Upper lobe of right lung (tissue), 1 donor: ENCODE data around the gene HIVEP3. TPM values are rescaled to one million over a fixed set of nuclear protein-coding genes. Genes with fewer than 3 reads are reported as not detected.
A peak's percentile ranks its signal among the peaks of the same experiment; 100 is the strongest.

Experiments
- ATAC-seq: fragments of 200-7000 bp; cut with Tn5 transposase; one replicate; pipeline ENCODE4 v1.9.1; 2020; ENCODE audit warnings: mild to moderate bottlenecking, moderate library complexity
- DNase-seq: peaks from one replicate; pipeline ENCODE4 v3.0.0-alpha.2; 2020
- H3K27ac ChIP-seq: fragments of 200-600 bp; one replicate; pipeline ENCODE4 v1.8.0; 2022
- H3K27me3 ChIP-seq: fragments of 200-600 bp; one replicate; pipeline ENCODE4 v1.8.0; 2022; ENCODE audit warnings: mild to moderate bottlenecking
- H3K36me3 ChIP-seq: fragments of 200-600 bp; one replicate; pipeline ENCODE4 v1.8.0; 2022
- H3K4me1 ChIP-seq: fragments of 200-600 bp; one replicate; pipeline ENCODE4 v1.8.0; 2022
- H3K4me3 ChIP-seq: fragments of 200-600 bp; one replicate; pipeline ENCODE4 v1.8.0; 2022; ENCODE audit warnings: mild to moderate bottlenecking
- H3K9me3 ChIP-seq: fragments of 200-600 bp; one replicate; pipeline ENCODE4 v1.8.0; 2022
- intact Hi-C: fragments of 100-400 bp; cut with DNase I; formaldehyde crosslinking; loops from one replicate; pipeline ENCODE4 v1.11.0; 2022
- total RNA-seq: library from RNA; stranded (reverse); fragmentation: NEBNext Ultra II Directional; extraction: Animal tissue kit (Norgen Biotek cat#: 25700); gene quantifications from one replicate; pipeline ENCODE4 v1.2.1, GENCODE V29; 2021
- TF ChIP-seq, protein P1 (sequence below): fragments of 200-600 bp; IDR thresholded peaks from one replicate; pipeline ENCODE4 v1.8.0; 2022; ENCODE audit warnings: antibody characterized with exemption
- donor health status: DM: no; HTN: yes; CAD: no; lungs with severe emphysema.

The HIVEP3 gene
- total RNA-seq, 1 donor from 2014 or later = 16.6 TPM

DNA sequence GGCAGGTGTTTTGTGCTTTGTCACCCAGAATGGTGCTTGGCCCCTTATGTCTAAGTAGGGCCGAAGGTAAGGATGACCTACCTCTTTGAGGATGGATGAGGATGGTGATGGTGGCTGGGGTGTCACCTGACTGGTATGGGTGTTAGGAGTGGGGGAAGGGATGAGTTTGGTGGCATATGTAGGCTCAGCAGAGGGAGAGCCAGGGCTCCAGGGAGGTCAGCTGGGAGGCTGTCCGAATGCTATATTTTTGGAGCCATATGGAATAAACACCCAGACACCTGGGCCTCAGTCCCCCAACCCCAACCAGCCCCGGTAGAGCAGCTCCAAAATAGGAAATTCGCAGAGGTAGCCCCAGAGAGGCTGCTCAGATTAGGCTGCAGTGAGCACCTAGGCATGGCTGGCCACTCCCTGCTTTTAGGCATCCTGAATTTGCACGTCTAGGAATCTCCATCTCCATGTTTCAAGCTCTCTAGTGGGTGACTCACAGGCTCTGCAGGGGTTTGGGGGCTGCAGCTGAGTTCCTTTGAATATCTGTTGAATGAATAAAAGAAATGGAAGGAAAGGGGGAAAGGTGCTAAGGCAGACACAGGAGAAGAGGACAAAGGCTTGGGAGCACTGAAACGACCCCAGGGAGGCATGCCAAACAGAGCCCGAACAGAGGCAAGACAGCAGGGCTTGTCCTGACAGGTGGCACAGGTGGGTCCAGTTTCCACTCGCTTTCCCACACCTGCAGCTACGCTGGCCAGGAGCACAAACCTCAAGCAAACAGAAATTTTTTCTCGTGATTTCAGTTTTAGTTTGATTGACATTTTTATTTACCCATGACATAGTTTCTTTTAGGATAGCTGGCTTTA lies 299.0 kb downstream of the HIVEP3 start:
- no peak overlapping the region for H3K4me3 ChIP-seq
- TF ChIP-seq, protein P1, sequence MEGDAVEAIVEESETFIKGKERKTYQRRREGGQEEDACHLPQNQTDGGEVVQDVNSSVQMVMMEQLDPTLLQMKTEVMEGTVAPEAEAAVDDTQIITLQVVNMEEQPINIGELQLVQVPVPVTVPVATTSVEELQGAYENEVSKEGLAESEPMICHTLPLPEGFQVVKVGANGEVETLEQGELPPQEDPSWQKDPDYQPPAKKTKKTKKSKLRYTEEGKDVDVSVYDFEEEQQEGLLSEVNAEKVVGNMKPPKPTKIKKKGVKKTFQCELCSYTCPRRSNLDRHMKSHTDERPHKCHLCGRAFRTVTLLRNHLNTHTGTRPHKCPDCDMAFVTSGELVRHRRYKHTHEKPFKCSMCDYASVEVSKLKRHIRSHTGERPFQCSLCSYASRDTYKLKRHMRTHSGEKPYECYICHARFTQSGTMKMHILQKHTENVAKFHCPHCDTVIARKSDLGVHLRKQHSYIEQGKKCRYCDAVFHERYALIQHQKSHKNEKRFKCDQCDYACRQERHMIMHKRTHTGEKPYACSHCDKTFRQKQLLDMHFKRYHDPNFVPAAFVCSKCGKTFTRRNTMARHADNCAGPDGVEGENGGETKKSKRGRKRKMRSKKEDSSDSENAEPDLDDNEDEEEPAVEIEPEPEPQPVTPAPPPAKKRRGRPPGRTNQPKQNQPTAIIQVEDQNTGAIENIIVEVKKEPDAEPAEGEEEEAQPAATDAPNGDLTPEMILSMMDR = no peak
- H3K27ac ChIP-seq = no peak overlapping the region
- DNase-seq (no peak), ATAC-seq (no peak)
- H3K27me3 ChIP-seq = no peaks in the 10 kb centered on the region
- H3K36me3 ChIP-seq = no peaks in the 10 kb centered on the region
- intact Hi-C loops = no loop called here
- H3K9me3 ChIP-seq = no peaks in the 10 kb centered on the region
- peaks cover 44% of the 10 kb centered on the region for H3K4me1 ChIP-seq

DNA sequence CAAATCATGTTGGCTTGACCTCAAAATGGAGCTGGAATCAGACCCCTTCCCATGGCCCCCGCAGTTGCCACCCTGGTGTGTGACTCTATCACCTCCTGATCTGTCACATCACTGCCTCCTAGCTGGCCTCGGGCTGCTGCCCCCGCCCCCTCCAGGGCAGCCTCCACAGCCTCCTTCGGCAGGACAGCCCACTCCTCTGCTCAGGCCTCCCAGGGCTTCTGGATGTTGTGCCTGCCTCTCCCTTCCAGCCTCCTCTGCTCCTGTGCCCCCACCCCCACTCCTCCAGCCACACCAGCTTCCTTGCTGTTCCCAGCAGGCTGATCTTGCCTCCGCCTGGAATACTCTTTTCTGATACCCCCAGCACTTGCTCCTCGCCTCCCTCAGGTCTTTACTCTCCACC lies 299.9 kb downstream of the HIVEP3 start:
- no peaks in the 10 kb centered on the region for H3K9me3 ChIP-seq
- DNase-seq = no peak
- H3K27me3 ChIP-seq = no peaks in the 10 kb centered on the region
- H3K27ac ChIP-seq = peak overlapping the region; percentile 28
- TF ChIP-seq, protein P1 = no peak
- peaks cover 44% of the 10 kb centered on the region for H3K4me1 ChIP-seq
- H3K4me3 ChIP-seq = no peak overlapping the region
- no peaks in the 10 kb centered on the region for H3K36me3 ChIP-seq
- intact Hi-C loops = no loop called here
- no peak for ATAC-seq

DNA sequence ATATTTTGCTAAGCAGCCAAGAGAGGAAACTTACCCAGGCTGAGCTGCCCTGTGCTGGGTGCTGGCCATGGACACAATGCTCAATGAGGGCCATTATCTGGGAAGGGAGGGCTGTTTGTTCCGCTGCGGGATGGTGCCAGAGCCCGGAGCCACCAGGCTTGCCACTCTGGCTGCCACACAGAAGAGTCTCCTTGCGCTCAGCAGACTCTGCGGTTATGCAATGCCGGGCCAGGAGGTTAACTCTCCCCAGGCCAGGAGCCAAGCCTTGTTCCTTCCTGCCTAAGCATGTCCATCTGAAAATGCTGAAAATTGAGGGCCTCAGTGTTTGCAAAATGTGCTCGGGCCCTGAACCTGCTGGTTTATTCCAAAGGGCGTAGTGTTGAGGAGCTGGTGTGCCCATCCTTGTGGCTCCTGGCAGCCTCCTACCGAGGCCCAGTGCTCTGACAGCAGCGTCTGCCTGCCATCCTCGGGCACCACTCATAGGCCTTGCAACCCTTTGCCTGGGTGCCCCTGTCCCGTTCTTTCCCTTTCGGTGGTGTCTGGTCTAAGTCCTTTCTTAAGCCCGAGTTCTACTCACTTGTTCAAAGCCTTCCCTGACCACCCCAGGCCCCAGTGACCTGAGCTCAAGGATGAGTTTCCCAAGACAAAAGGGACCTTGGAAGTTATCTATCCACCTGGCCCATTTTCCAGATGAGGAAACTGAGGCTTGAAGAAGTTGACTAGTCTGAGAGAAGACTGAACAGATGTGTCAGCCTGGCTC lies 300.5 kb downstream of the HIVEP3 start:
- Histone ChIP-seq H3K27me3 (no peaks in the 10 kb centered on the region), H3K9me3 (no peaks in the 10 kb centered on the region), H3K27ac (peak overlapping the region; percentile 28), H3K36me3 (no peaks in the 10 kb centered on the region), H3K4me1 (peaks cover 44% of the 10 kb centered on the region), H3K4me3 (no peak overlapping the region)
- TF ChIP-seq, protein P1 = no peak
- ATAC-seq (peak; percentile 95), DNase-seq (peak; percentile 93)
- intact Hi-C loops = no loop called here

DNA sequence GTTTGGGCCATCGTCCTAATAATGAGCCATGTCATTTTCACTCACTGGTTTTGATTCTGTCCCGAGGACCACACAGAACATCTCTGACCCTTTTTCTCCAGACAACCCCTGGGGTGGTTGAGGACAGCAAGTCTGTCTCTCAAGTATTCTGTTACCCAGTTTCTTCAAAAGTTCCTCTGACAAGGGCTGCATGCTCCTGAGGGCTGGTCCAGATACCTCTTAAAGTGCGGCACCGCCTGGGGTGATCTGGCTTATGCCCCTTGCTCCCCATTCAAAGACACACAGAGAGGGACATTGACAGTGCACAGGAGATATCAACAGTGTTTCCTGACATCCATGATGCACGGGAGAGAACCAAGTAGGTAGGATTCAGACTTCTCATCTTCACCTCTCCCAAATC lies 301.4 kb downstream of the HIVEP3 start:
- Histone ChIP-seq H3K27ac (peak overlapping the region; percentile 14), H3K4me1 (peaks cover 41% of the 10 kb centered on the region), H3K9me3 (no peaks in the 10 kb centered on the region), H3K4me3 (no peak overlapping the region), H3K27me3 (no peaks in the 10 kb centered on the region), H3K36me3 (no peaks in the 10 kb centered on the region)
- TF ChIP-seq, protein P1 = no peak
- intact Hi-C loops = no loop called here
- ATAC-seq (no peak), DNase-seq (no peak)

DNA sequence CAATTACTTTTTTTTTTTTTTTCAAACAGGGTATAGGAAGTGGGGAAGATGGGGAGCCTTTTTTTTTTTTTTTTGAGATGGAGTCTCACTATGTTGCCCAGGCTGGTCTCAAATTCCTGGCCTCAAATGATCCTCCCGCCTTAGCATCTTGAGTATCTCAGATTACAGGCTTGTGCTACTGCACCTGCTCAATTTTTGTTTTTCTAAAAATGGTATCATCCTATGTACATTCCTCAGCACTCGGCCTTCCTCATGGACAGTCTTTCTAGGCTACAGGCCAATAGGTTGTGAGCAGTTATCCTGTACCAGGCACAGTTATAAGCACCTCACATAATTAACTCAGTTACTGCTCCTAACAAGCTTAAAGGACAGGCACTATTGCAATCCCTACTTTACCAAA lies 302.2 kb downstream of the HIVEP3 start:
- TF ChIP-seq, protein P1 = no peak
- H3K4me1 ChIP-seq = peaks cover 34% of the 10 kb centered on the region
- DNase-seq (no peak), ATAC-seq (no peak)
- no peak overlapping the region for H3K27ac ChIP-seq
- no peaks in the 10 kb centered on the region for H3K36me3 ChIP-seq
- intact Hi-C loops = no loop called here
- no peaks in the 10 kb centered on the region for H3K9me3 ChIP-seq
- H3K4me3 ChIP-seq = no peak overlapping the region
- H3K27me3 ChIP-seq = no peaks in the 10 kb centered on the region
